Thyroid gland (tissue), 4 donors: ENCODE results near the gene ESR1. TPM values are rescaled to one million over a fixed set of nuclear protein-coding genes. Genes with fewer than 3 reads are reported as not detected.

ENCODE experiments used
- DNase-seq, 2 donors: peaks; one replicate each; pipeline ENCODE4 v3.0.0-alpha.2; 2019
- H3K27ac ChIP-seq, 3 donors: fragments of 200-600 bp; sonication (generic); 1 replicate in 2 of 3; 2 replicates in 1 of 3; pipeline ENCODE4 v1.5.1; 2016 to 2019; ENCODE audit warnings: mild to moderate bottlenecking in 1 of 3, moderate library complexity in 1 of 3
- H3K27me3 ChIP-seq: fragments of 200-600 bp; sonication (generic); one replicate; pipeline ENCODE4 v1.5.1; 2019
- H3K36me3 ChIP-seq, 2 donors: fragments of 200-600 bp; sonication (generic); one replicate each; pipeline ENCODE4 v1.5.1; 2016 to 2019
- H3K4me1 ChIP-seq, 2 donors: fragments of 200-600 bp; sonication (generic); one replicate each; pipeline ENCODE4 v1.5.1; 2017 to 2019
- H3K4me3 ChIP-seq, 3 donors: fragments of 200-600 bp; sonication (generic); replicated peaks in 1 of 3; 1 replicate in 2 of 3; 2 replicates in 1 of 3; pipeline ENCODE4 v1.5.1; 2016; ENCODE audit warnings: mild to moderate bottlenecking in 1 of 3
- H3K9me3 ChIP-seq: fragments of 200-600 bp; sonication (generic); one replicate; pipeline ENCODE4 v1.5.1; 2017
- POLR2A ChIP-seq, 2 donors: fragments of 450-650 bp; IDR thresholded peaks; one replicate each; pipeline ENCODE4 v1.6.1; 2017; ENCODE audit warnings: antibody characterized with exemption in 2 of 2, mild to moderate bottlenecking in 2 of 2, moderate library complexity in 1 of 2
- WGBS, 2 donors: methylation state at CpG; one replicate each; pipeline ENCODE4 v1.1.5; 2017; 5-methylcytosine and 5-hydroxymethylcytosine counted together
- intact Hi-C: fragments of 100-400 bp; cut with DNase I; formaldehyde crosslinking; loops from one replicate; pipeline ENCODE4 v1.15.1; 2023
- total RNA-seq, 4 donors: library from RNA; depleted of rRNA; stranded (reverse); fragments of >200 nt; gene quantifications; one replicate each; pipeline ENCODE4 v1.2.3, GENCODE V29; 2016
- TF ChIP-seq, protein P1 (sequence below), 6 experiments: fragments of 200-600 bp in 3 of 6; fragments of 450-650 bp in 3 of 6; sonication (generic) in 3 of 6; IDR thresholded peaks; one replicate each; pipeline ENCODE4 v1.5.1; 2016 to 2019; ENCODE audit warnings: antibody characterized with exemption in 6 of 6, mild to moderate bottlenecking in 2 of 6, inconsistent platforms in 1 of 6, moderate library complexity in 1 of 6

The ESR1 gene
- total RNA-seq, 4 donors from 2014 or later: 3.2 to 4.7 (median 3.6) TPM

DNA sequence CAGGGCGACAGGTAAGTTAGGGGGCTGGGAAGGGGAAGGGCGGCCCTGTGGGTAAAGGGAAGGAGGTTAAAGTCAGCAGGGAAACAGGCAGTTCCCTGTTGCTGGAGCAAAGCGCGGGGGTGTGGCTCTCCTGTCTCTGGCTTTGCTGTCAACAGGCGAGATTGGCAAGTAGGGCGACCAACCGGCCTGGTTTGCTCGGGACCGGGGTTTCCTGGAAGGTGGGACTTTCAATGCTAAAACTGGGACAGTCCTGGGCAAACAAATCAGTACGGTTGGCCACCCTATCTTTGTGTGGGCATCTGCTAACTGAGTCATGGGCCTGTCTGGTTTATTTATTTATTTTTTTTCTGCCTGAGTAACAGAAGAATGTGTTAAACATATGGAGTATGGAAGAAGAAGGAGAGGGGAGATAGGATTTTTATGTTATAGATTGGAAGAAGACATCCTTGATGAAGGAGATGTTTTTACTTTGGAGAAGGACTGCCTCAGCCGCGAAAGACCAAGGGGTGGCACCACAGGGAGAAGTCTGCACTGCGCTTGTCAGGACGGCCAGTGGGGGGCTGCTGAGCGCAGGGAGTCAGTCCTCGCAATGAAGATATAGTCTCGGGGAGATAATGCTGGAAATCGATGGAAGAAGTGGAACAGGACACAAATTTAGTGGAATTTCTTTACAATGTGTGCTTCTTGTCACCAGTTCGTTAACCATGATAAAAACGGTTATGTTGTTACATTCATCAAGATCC is 43.4 kb upstream of the ESR1 start:
- DNase-seq: peak; percentile 75 to 80
- intact Hi-C loops: loop anchor here (10.0 kb wide), 1 partner anchor 361 kb away; no protein-coding TSS in a partner anchor
- no peaks in the 10 kb centered on the region for H3K36me3 ChIP-seq
- peaks cover 0 to 7% of the 10 kb centered on the region in 2 donors for H3K4me1 ChIP-seq
- peak overlapping the region in 2 of 3 donors; percentile 31 to 35 for H3K27ac ChIP-seq
- H3K27me3 ChIP-seq: no peaks in the 10 kb centered on the region
- H3K4me3 ChIP-seq: peak overlapping the region in 1 of 3 donors; percentile 7
- TF ChIP-seq, protein P1, sequence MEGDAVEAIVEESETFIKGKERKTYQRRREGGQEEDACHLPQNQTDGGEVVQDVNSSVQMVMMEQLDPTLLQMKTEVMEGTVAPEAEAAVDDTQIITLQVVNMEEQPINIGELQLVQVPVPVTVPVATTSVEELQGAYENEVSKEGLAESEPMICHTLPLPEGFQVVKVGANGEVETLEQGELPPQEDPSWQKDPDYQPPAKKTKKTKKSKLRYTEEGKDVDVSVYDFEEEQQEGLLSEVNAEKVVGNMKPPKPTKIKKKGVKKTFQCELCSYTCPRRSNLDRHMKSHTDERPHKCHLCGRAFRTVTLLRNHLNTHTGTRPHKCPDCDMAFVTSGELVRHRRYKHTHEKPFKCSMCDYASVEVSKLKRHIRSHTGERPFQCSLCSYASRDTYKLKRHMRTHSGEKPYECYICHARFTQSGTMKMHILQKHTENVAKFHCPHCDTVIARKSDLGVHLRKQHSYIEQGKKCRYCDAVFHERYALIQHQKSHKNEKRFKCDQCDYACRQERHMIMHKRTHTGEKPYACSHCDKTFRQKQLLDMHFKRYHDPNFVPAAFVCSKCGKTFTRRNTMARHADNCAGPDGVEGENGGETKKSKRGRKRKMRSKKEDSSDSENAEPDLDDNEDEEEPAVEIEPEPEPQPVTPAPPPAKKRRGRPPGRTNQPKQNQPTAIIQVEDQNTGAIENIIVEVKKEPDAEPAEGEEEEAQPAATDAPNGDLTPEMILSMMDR (IDR thresholded peaks at IDR 0.05): peak in 5 of 6 experiments; percentile 28 to 70 (median 47)
- peak in 1 of 2 donors; percentile 37 for TF ChIP-seq POLR2A (IDR thresholded peaks at IDR 0.05)
- no peaks in the 10 kb centered on the region for H3K9me3 ChIP-seq
- 37 to 39% methylated on average over 20 of the region's 20 CpGs for WGBS, 2 donors

DNA sequence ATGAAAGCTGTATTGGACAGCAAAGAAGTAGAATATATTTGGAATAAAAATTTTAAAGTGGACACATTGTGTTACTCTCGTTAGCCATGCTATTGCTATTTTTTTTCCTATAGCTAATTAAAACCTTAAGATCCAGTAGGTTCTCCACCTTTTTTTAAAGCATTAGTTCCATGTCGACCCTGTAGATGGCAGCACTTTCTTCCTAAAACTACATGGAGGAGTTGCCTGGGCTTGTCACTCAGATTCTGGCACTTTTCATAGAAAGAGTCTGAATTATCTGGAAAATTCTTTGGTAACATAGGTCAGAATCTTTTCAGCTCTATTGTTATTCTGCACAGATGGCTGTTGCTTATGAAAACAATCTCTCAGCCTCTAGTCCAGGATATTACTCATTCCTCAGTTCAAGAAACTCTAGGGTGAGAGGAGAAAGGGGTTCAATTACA is 42.0 kb upstream of the ESR1 start:
- WGBS, 2 donors: 1 to 2% methylated on average over 2 of the region's 2 CpGs
- Histone ChIP-seq H3K4me3 (no peak overlapping the region), H3K36me3 (no peaks in the 10 kb centered on the region), H3K9me3 (no peaks in the 10 kb centered on the region), H3K27ac (no peak overlapping the region), H3K4me1 (peaks cover 0 to 7% of the 10 kb centered on the region in 2 donors), H3K27me3 (no peaks in the 10 kb centered on the region)
- intact Hi-C loops: loop anchor here (10.0 kb wide), 1 partner anchor 359 kb away; no protein-coding TSS in a partner anchor
- DNase-seq: peak; percentile 37 to 51
- TF ChIP-seq, protein P1 (IDR thresholded peaks at IDR 0.05): peak; percentile 27 to 79 (median 64)
- no peak for TF ChIP-seq POLR2A (IDR thresholded peaks at IDR 0.05)

DNA sequence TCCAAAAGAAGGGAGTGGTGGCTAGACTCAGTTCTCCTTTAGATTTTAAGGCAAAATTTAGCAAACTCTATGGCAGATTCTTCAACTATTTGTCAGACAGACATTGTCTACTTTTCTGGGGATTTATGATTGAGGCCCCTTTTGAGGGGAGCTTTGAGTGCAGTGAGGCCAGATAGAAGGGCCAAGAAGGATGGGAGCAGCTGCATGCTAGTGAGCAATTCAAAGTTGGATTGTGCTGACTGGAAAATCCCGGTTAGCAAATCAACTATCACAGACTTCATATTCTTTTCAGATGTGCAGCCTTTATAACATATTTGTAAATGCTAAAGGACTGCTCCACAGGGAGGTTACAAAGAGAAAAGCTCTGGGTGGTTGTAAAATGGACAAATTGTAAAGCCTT is 35.0 kb upstream of the ESR1 start:
- Histone ChIP-seq H3K27me3 (no peaks in the 10 kb centered on the region), H3K4me3 (no peak overlapping the region), H3K27ac (no peak overlapping the region), H3K4me1 (no peaks in the 10 kb centered on the region), H3K36me3 (no peaks in the 10 kb centered on the region), H3K9me3 (no peaks in the 10 kb centered on the region)
- WGBS, 2 donors: 36 to 88% methylated on average over 1 of the region's 1 CpG
- DNase-seq: no peak
- intact Hi-C loops: no loop called here
- TF ChIP-seq, protein P1 (IDR thresholded peaks at IDR 0.05): no peak
- TF ChIP-seq POLR2A (IDR thresholded peaks at IDR 0.05): no peak

DNA sequence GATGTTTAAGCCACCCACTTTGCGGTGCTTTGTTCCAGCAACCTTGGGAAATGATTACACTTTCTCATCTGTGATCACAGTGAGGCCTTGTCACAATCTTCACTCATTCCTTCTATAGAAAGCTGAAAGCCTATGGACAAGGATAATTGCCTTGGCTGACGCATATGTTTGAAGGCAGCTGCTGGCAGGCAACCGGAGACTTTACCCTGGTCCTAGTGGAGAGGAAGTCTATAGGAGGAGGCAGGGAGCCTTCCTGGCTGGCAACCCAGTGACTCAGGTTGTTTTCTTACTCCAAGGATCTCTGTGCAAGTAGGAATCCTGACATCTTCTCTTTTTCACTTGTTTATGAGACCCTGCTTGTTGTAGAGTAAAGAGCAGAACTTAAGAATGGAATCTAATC is 34.1 kb upstream of the ESR1 start:
- no peak overlapping the region for H3K27ac ChIP-seq

More for the DNA sequence above, 34.1 kb upstream of the ESR1 start:
- no peaks in the 10 kb centered on the region for H3K9me3 ChIP-seq
- TF ChIP-seq POLR2A (IDR thresholded peaks at IDR 0.05): no peak
- TF ChIP-seq, protein P1 (IDR thresholded peaks at IDR 0.05): no peak
- intact Hi-C loops: no loop called here
- no peaks in the 10 kb centered on the region for H3K27me3 ChIP-seq
- 88 to 100% methylated on average over 3 of the region's 3 CpGs for WGBS, 2 donors
- no peaks in the 10 kb centered on the region for H3K36me3 ChIP-seq
- no peak for DNase-seq
- H3K4me3 ChIP-seq: no peak overlapping the region
- no peaks in the 10 kb centered on the region for H3K4me1 ChIP-seq
